KMS-11 (cell line): Measurements from ENCODE around the gene PRELID2.

Experiments
- H2AFZ ChIP-seq: fragments of 200-600 bp; sonication (generic); 2 replicates; pipeline ENCODE4 v1.6.1; 2016; ENCODE audit warnings: antibody characterized with exemption, mixed run types, low read depth
- H3K27ac ChIP-seq: fragments of 200-600 bp; sonication (generic); 2 replicates; pipeline ENCODE4 v1.6.1; 2016; ENCODE audit warnings: mild to moderate bottlenecking, mixed run types
- H3K27me3 ChIP-seq: fragments of 200-600 bp; sonication (generic); 2 replicates; pipeline ENCODE4 v1.6.1; 2017; ENCODE audit warnings: mild to moderate bottlenecking, low read depth, mixed run types, moderate library complexity; ENCODE audit not compliant: insufficient read depth
- H3K36me3 ChIP-seq: fragments of 200-600 bp; sonication (generic); 2 replicates; pipeline ENCODE4 v1.6.1; 2017; ENCODE audit warnings: mild to moderate bottlenecking, mixed run types; ENCODE audit not compliant: insufficient read depth
- H3K4me1 ChIP-seq: fragments of 200-600 bp; sonication (generic); 2 replicates; pipeline ENCODE4 v1.6.1; 2016; ENCODE audit warnings: mild to moderate bottlenecking, low read depth, mixed run types; ENCODE audit not compliant: poor library complexity, severe bottlenecking
- H3K4me2 ChIP-seq: fragments of 200-600 bp; sonication (generic); 2 replicates; pipeline ENCODE4 v1.7.0; 2016; ENCODE audit warnings: mild to moderate bottlenecking, mixed run types
- H3K4me3 ChIP-seq: fragments of 200-600 bp; sonication (generic); IDR thresholded peaks from 2 replicates; pipeline ENCODE4 v1.6.1; 2017; ENCODE audit warnings: low read depth, low read length, mixed read lengths; ENCODE audit not compliant: insufficient read depth
- H3K79me2 ChIP-seq: fragments of 200-600 bp; sonication (generic); 2 replicates; pipeline ENCODE4 v1.6.1; 2016; ENCODE audit warnings: low read depth, mixed run types; ENCODE audit not compliant: insufficient read depth
- H3K9ac ChIP-seq: fragments of 200-600 bp; sonication (generic); 2 replicates; pipeline ENCODE4 v1.6.1; 2016; ENCODE audit warnings: mild to moderate bottlenecking, mixed run types
- H4K20me1 ChIP-seq: fragments of 200-600 bp; sonication (generic); 2 replicates; pipeline ENCODE4 v1.6.1; 2016; ENCODE audit warnings: mild to moderate bottlenecking, mixed run types; ENCODE audit not compliant: insufficient read depth
- CTCF ChIP-seq: fragments of 200-600 bp; sonication (generic); conservative IDR thresholded peaks from 2 replicates; pipeline ENCODE4 v1.6.1; 2017; ENCODE audit warnings: low read depth, mild to moderate bottlenecking, antibody characterized with exemption, low read length, moderate library complexity, mixed read lengths

Gene PRELID2

GRCh38 chr5:145830594-145830993, 4.5 kb downstream of the PRELID2 start:
- Histone ChIP-seq H3K4me1 (peaks cover 9% of the 10 kb centered on the region), H3K9ac (no peak overlapping the region), H2AFZ (no peak overlapping the region), H3K36me3 (no peaks in the 10 kb centered on the region), H3K4me3 (no peak overlapping the region), H3K79me2 (no peaks in the 10 kb centered on the region), H3K27me3 (no peaks in the 10 kb centered on the region), H3K27ac (no peak overlapping the region), H3K4me2 (no peak overlapping the region), H4K20me1 (no peaks in the 10 kb centered on the region)
- TF ChIP-seq CTCF = no peak

GRCh38 chr5:145829708-145830361, 5.3 kb downstream of the PRELID2 start:
- no peak for TF ChIP-seq CTCF
- H3K4me1 ChIP-seq = peaks cover 7% of the 10 kb centered on the region
- no peaks in the 10 kb centered on the region for H3K36me3 ChIP-seq
- H4K20me1 ChIP-seq = no peaks in the 10 kb centered on the region
- H3K79me2 ChIP-seq = no peaks in the 10 kb centered on the region
- no peak overlapping the region for H3K9ac ChIP-seq
- no peaks in the 10 kb centered on the region for H3K27me3 ChIP-seq
- no peak overlapping the region for H3K4me2 ChIP-seq
- no peak overlapping the region for H3K27ac ChIP-seq
- H3K4me3 ChIP-seq = no peak overlapping the region
- H2AFZ ChIP-seq = no peak overlapping the region

- Histone ChIP-seq H3K27me3 (no peaks in the 10 kb centered on the region), H3K4me2 (no peak overlapping the region), H2AFZ (no peak overlapping the region), H3K79me2 (no peaks in the 10 kb centered on the region), H3K36me3 (no peaks in the 10 kb centered on the region), H3K27ac (no peak overlapping the region), H3K9ac (no peak overlapping the region), H4K20me1 (no peaks in the 10 kb centered on the region), H3K4me3 (no peak overlapping the region), H3K4me1 (peaks cover 3% of the 10 kb centered on the region)
- no peak for TF ChIP-seq CTCF
These were observed 8.1 kb downstream of the PRELID2 start for GRCh38 chr5:145826895-145827674.

DNA sequence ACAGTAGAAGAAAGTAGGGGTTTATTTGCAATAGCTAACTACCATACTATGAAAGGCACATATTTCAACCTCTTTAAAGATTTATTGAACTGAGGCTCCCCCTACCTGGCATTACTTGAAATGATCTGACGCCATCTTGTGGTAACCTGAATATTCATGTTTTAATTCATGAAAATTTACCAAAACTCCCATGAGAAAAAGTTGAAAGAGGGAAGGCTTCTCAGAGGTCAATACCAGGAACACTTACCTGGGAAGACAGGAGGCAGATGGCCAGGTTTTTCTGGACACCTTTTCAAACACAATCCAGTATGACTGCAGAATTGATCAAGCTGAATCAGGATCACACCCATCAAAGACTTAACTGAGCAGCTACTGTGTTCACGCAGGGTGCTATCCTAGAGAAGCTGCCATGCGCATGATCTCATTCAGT, 9.4 kb downstream of the PRELID2 start:
- TF ChIP-seq CTCF = peak; percentile 85
- no peak overlapping the region for H3K4me3 ChIP-seq
- no peaks in the 10 kb centered on the region for H3K27me3 ChIP-seq
- no peak overlapping the region for H2AFZ ChIP-seq
- H3K4me2 ChIP-seq = no peak overlapping the region
- H3K4me1 ChIP-seq = peaks cover 3% of the 10 kb centered on the region
- no peak overlapping the region for H3K9ac ChIP-seq
- no peaks in the 10 kb centered on the region for H3K79me2 ChIP-seq
- no peaks in the 10 kb centered on the region for H3K36me3 ChIP-seq
- H4K20me1 ChIP-seq = no peaks in the 10 kb centered on the region
- no peak overlapping the region for H3K27ac ChIP-seq
